ENCODE measurements around the gene RDH14. TPM values are rescaled to one million over a fixed set of nuclear protein-coding genes. Genes with fewer than 3 reads are reported as not detected.

The RDH14 gene
- total RNA-seq, 1 experiment from 2014 or later, result 17.0 TPM

GRCh38 chr2:18536697-18537096 is 23.8 kb downstream of the RDH14 start:
- Mint-ChIP-seq H3K9me3 (ENCODE audit: unreplicated experiment) (no peaks in the 10 kb centered on the region), H3K4me3 (ENCODE audit: unreplicated experiment) (no peak overlapping the region), H3K36me3 (ENCODE audit: insufficient read depth, unreplicated experiment) (no peaks in the 10 kb centered on the region), H3K4me1 (ENCODE audit: low read depth, unreplicated experiment) (no peaks in the 10 kb centered on the region), H3K27me3 (ENCODE audit: insufficient read depth, unreplicated experiment) (peaks cover 3% of the 10 kb centered on the region), H3K27ac (ENCODE audit: unreplicated experiment) (no peak overlapping the region)
- no peak overlapping the region for H3K4me3 ChIP-seq (ENCODE audit: low read depth, low read length)
- H3K4me1 ChIP-seq, result no peaks in the 10 kb centered on the region
- TF ChIP-seq CTCF (IDR thresholded peaks at IDR 0.05; ENCODE audit: insufficient read depth in 1 of 2, low read depth in 1 of 2, low read length in 1 of 2, severe bottlenecking in 1 of 2, unreplicated experiment in 1 of 2), result no peak
- no peaks in the 10 kb centered on the region for H3K27me3 ChIP-seq (replicated peaks; ENCODE audit: control insufficient read depth, insufficient read depth, low read length)
- no peaks in the 10 kb centered on the region for H3K36me3 ChIP-seq (ENCODE audit: control insufficient read depth, insufficient read depth, low read length)
- intact Hi-C loops (cut with micrococcal nuclease; ENCODE audit: unreplicated experiment), result no loop called here
- ChIA-PET CTCF (no interaction called here), POLR2A (no interaction called here)
- no TSS peak for BruUV-seq (replicated peaks)
- H3K9me3 ChIP-seq, result no peaks in the 10 kb centered on the region
- no peak for DNase-seq

GRCh38 chr2:18536100-18536499 is 24.4 kb downstream of the RDH14 start:
- no peak overlapping the region for H3K27ac Mint-ChIP-seq (ENCODE audit: unreplicated experiment)
- no peak overlapping the region for H3K4me3 Mint-ChIP-seq (ENCODE audit: unreplicated experiment)
- POLR2A ChIA-PET, result no interaction called here

DNA sequence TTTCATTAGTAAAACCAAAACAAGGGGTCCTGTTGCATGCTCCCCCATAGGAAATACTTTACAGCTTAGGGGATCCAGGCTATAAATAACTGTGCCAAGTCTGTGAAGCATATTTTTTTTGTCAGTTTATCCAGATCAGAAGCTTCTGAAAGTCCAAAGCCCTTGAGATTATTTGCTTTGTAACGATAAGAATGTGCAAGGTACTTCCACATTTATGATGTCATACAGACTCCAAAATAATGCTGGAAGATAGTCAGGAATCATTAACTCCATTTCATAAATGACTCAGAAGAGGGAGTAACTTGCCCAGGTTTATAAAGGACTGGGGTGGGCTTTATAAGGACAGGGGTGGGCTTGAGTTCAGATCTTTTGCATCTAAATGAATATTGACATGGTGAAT is 29.3 kb downstream of the RDH14 start:
- Histone ChIP-seq H3K9me3 (no peaks in the 10 kb centered on the region), H3K4me1 (no peaks in the 10 kb centered on the region), H3K27me3 (replicated peaks; ENCODE audit: control insufficient read depth, insufficient read depth, low read length) (no peaks in the 10 kb centered on the region), H3K4me3 (ENCODE audit: low read depth, low read length) (no peak overlapping the region), H3K36me3 (ENCODE audit: control insufficient read depth, insufficient read depth, low read length) (no peaks in the 10 kb centered on the region)
- no peaks in the 10 kb centered on the region for H3K27me3 Mint-ChIP-seq (ENCODE audit: insufficient read depth, unreplicated experiment)
- no peaks in the 10 kb centered on the region for H3K36me3 Mint-ChIP-seq (ENCODE audit: insufficient read depth, unreplicated experiment)
- H3K4me1 Mint-ChIP-seq (ENCODE audit: low read depth, unreplicated experiment), result peaks cover 11% of the 10 kb centered on the region
- ChIA-PET CTCF (no interaction called here), POLR2A (interaction anchor here (0.6 kb wide), 1 partner anchor 8 kb away, joined by 3 read pairs; no protein-coding TSS in a partner anchor)
- intact Hi-C loops (cut with micrococcal nuclease; ENCODE audit: unreplicated experiment), result no loop called here
- TF ChIP-seq CTCF (IDR thresholded peaks at IDR 0.05; ENCODE audit: insufficient read depth in 1 of 2, low read depth in 1 of 2, low read length in 1 of 2, severe bottlenecking in 1 of 2, unreplicated experiment in 1 of 2), result no peak
- no peak overlapping the region for H3K27ac Mint-ChIP-seq (ENCODE audit: unreplicated experiment)
- H3K4me3 Mint-ChIP-seq (ENCODE audit: unreplicated experiment), result no peak overlapping the region
- DNase-seq, result no peak
- BruUV-seq (replicated peaks), result no TSS peak
- H3K9me3 Mint-ChIP-seq (ENCODE audit: unreplicated experiment), result no peaks in the 10 kb centered on the region

More at GRCh38 chr2:18536100-18536499, 24.4 kb downstream of the RDH14 start:
- H3K36me3 Mint-ChIP-seq (ENCODE audit: insufficient read depth, unreplicated experiment), result no peaks in the 10 kb centered on the region
- no peaks in the 10 kb centered on the region for H3K9me3 ChIP-seq
- CTCF ChIA-PET, result no interaction called here
- H3K4me1 ChIP-seq, result no peaks in the 10 kb centered on the region
- BruUV-seq (replicated peaks), result no TSS peak
- H3K4me1 Mint-ChIP-seq (ENCODE audit: low read depth, unreplicated experiment), result peaks cover 5% of the 10 kb centered on the region
- H3K4me3 ChIP-seq (ENCODE audit: low read depth, low read length), result no peak overlapping the region
- no peaks in the 10 kb centered on the region for H3K27me3 Mint-ChIP-seq (ENCODE audit: insufficient read depth, unreplicated experiment)
- H3K9me3 Mint-ChIP-seq (ENCODE audit: unreplicated experiment), result no peaks in the 10 kb centered on the region
- H3K27me3 ChIP-seq (replicated peaks; ENCODE audit: control insufficient read depth, insufficient read depth, low read length), result no peaks in the 10 kb centered on the region
- no peaks in the 10 kb centered on the region for H3K36me3 ChIP-seq (ENCODE audit: control insufficient read depth, insufficient read depth, low read length)
- no peak for DNase-seq
- intact Hi-C loops (cut with micrococcal nuclease; ENCODE audit: unreplicated experiment), result no loop called here
- TF ChIP-seq CTCF (IDR thresholded peaks at IDR 0.05; ENCODE audit: insufficient read depth in 1 of 2, low read depth in 1 of 2, low read length in 1 of 2, severe bottlenecking in 1 of 2, unreplicated experiment in 1 of 2), result no peak

All from Caco-2 (cell line).